ENCODE measurements around the gene BLOC1S2.
A peak's percentile ranks its signal among the peaks of the same experiment; 100 is the strongest.
"Not testable (repeated sequence)": the region's sequence is repeated elsewhere in the genome, so short reads cannot be mapped to it uniquely, and the experiment has no call there.

BLOC1S2 gene

GRCh38 chr10:100291356-100291755 is 4.9 kb upstream of the BLOC1S2 start:
- no peak for DNase-seq (ENCODE audit: low read depth)
- no peak overlapping the region for H3K4me3 ChIP-seq (ENCODE audit: low read depth, low read length)
- TF ChIP-seq, protein P1, sequence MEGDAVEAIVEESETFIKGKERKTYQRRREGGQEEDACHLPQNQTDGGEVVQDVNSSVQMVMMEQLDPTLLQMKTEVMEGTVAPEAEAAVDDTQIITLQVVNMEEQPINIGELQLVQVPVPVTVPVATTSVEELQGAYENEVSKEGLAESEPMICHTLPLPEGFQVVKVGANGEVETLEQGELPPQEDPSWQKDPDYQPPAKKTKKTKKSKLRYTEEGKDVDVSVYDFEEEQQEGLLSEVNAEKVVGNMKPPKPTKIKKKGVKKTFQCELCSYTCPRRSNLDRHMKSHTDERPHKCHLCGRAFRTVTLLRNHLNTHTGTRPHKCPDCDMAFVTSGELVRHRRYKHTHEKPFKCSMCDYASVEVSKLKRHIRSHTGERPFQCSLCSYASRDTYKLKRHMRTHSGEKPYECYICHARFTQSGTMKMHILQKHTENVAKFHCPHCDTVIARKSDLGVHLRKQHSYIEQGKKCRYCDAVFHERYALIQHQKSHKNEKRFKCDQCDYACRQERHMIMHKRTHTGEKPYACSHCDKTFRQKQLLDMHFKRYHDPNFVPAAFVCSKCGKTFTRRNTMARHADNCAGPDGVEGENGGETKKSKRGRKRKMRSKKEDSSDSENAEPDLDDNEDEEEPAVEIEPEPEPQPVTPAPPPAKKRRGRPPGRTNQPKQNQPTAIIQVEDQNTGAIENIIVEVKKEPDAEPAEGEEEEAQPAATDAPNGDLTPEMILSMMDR (IDR thresholded peaks at IDR 0.05; ENCODE audit: low read depth, low read length, missing control alignments) = no peak

DNA sequence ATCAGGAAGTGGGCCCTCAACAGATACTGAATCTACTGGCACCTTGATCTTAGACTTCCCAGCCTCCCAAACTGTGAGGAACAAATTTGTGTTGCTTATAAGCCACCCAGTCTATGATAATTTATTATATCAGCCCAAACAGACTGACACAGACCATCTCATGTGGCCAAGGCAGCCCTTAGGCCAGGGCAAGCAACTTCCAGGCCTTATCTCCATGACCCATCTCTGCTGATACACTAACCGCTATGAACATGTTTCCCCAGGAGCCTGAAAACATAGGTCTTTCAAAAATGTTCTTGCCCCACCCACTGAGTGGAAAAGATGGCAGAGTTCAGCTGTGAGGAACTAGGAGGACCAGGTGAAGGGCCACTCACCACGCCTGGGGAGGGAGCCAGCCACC is 3.2 kb upstream of the BLOC1S2 start:
- DNase-seq (ENCODE audit: low read depth) = no peak
- TF ChIP-seq, protein P1 (IDR thresholded peaks at IDR 0.05; ENCODE audit: low read depth, low read length, missing control alignments) = no peak
- H3K4me3 ChIP-seq (ENCODE audit: low read depth, low read length) = no peak overlapping the region

GRCh38 chr10:100288196-100288595 is 1.7 kb upstream of the BLOC1S2 start:
- no peak overlapping the region for H3K4me3 ChIP-seq (ENCODE audit: low read depth, low read length)
- TF ChIP-seq, protein P1 (IDR thresholded peaks at IDR 0.05; ENCODE audit: low read depth, low read length, missing control alignments) = no peak
- DNase-seq (ENCODE audit: low read depth) = no peak

DNA sequence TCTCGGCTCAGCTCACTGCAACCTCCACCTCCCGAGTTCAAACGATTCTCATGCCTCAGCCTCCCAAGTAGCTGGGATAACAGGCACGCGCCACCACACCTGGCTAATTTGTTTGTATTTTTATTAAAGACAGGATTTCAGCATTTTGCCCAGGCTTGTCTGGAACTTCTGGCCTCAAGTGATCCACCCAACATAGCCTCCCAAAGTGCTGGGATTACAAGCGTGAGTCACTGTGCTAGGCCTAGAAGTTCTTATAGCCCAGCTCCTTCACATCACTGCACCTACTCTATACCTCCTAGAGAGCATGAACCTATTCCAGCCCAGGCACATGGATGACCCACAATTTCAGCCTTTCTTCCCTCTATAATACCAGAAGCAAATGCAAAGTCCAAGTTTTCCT is 1.3 kb upstream of the BLOC1S2 start:
- TF ChIP-seq, protein P1 (IDR thresholded peaks at IDR 0.05; ENCODE audit: low read depth, low read length, missing control alignments) = no peak
- no peak for DNase-seq (ENCODE audit: low read depth)
- H3K4me3 ChIP-seq (ENCODE audit: low read depth, low read length) = no peak overlapping the region

DNA sequence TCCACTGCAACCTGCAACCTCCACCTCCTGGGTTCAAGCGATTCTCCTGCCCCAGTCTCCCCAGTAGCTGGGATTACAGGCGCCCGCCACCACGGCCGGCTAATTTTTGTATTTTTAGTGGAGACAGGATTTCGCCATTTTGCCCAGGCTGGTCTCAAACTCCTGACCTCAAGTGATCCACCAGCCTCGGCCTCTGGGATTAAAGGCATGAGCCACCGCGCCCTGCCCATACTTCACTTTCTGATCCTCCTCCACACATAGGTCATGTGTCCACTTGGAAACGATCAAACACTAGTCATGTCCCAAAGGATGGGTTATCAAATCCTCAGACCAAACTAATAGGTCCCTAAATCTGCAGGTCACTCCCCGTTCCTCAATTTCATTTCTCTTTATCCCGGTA is 1.2 kb downstream of the BLOC1S2 start:
- DNase-seq (ENCODE audit: low read depth) = not testable (repeated sequence)
- peak overlapping the region; percentile 93 for H3K4me3 ChIP-seq (ENCODE audit: low read depth, low read length)

GRCh38 chr10:100282907-100283306 is 3.6 kb downstream of the BLOC1S2 start:
- TF ChIP-seq, protein P1 (IDR thresholded peaks at IDR 0.05; ENCODE audit: low read depth, low read length, missing control alignments) = no peak
- no peak for DNase-seq (ENCODE audit: low read depth)
- no peak overlapping the region for H3K4me3 ChIP-seq (ENCODE audit: low read depth, low read length)

DNA sequence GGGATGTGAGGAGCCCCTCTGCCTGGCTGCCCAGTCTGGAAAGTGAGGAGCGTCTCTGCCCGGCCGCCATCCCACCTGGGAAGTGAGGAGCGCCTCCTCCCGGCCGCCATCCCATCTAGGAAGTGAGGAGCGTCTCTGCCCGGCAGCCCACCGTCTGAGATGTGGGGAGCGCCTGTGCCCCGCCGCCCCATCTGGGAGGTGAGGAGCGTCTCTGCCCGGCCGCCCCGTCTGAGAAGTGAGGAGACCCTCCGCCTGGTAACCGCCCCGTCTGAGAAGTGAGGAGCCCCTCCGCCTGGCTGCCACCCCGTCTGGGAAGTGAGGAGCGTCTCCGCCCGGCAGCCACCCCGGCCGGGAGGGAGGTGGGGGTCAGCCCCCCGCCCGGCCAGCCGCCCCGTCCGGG is 9.5 kb downstream of the BLOC1S2 start:
- not testable (repeated sequence) for H3K4me3 ChIP-seq (ENCODE audit: low read depth, low read length); DNase-seq (ENCODE audit: low read depth)

DNA sequence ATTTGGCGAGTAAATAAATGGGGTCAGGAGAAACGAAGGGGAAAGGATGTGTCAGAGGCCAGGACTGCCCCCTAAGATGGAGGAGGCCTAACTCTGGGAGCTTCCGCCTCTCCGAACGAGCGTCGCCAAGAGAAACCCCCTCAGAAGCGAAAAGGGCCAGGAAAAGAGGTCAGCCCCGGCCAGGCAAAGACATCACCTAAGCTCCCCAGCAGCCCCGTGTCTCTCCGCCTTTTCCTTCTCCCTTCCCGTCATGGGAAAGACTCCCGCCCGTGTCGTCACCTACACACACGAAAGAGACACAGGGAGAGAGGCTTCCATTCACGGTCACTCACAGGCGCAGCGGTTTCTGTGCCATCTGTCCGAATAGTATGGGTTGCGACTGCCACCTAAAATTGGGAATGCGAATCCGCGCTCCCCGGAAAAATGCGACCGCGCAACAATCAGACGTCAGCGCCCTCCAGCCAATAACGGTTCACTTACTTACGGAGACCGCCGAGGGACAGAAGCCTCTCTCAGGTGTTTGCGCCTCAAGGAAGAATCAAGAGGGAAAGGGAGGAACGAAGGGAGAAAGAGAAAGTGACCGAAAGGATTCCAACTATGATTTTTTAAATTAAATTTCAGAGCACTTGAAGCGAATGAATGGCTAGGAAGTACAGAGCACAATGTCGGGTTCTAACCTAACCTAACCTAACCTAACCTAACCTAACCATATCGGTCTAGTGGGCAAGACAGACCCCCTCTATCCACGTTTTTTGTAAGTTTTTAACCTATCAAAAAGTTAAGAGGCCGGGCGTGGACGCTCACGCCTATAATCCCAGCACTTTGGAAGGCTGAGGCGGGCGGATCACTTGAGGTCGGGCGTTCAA is 19.0 kb downstream of the BLOC1S2 start, which contains the start of gene CWF19L1:
CWF19L1 (minus strand) TSS at position 400 of the 866 bp plus-strand sequence; CDS start at position 355, 45 bp downstream.
- TF ChIP-seq, protein P1 (IDR thresholded peaks at IDR 0.05; ENCODE audit: low read depth, low read length, missing control alignments) = no peak
- H3K4me3 ChIP-seq (ENCODE audit: low read depth, low read length) = peak within 1 kb of the TSS; percentile 88

More for the DNA sequence above, 19.0 kb downstream of the BLOC1S2 start, which contains the start of gene CWF19L1:
- DNase-seq (ENCODE audit: low read depth) = peak; percentile 58

Data from GM12864 (cell line).